GM23338 (cell line): Measurements from ENCODE around the gene TMEM201.

Experiments
- CREB1 ChIP-seq: fragments of 250-450 bp; sonication (Bioruptor Pico); IDR thresholded peaks from 2 replicates; pipeline ENCODE4 v1.5.0; 2020; ENCODE audit warnings: low read depth, mild to moderate bottlenecking, moderate library complexity
- ETS1 ChIP-seq: IDR thresholded peaks from 2 replicates; pipeline ENCODE4 v1.6.1; 2016; ENCODE audit warnings: antibody characterized with exemption
- EZH2 ChIP-seq: fragments of 200-600 bp; sonication (generic); IDR thresholded peaks from one replicate; pipeline ENCODE4 v1.8.0; 2017; ENCODE audit warnings: antibody characterized with exemption, mild to moderate bottlenecking, low read depth; ENCODE audit not compliant: unreplicated experiment
- EZH2phosphoT487 ChIP-seq: fragments of 200-600 bp; sonication (generic); IDR thresholded peaks from one replicate; pipeline ENCODE4 v1.8.1; 2018; ENCODE audit warnings: antibody characterized with exemption; ENCODE audit not compliant: unreplicated experiment
- JUNB ChIP-seq: IDR thresholded peaks from one replicate; pipeline ENCODE4 v1.6.1; 2016; ENCODE audit warnings: antibody characterized with exemption; ENCODE audit not compliant: unreplicated experiment
- NANOG ChIP-seq: IDR thresholded peaks from 2 replicates; pipeline ENCODE4 v1.6.1; 2016; ENCODE audit warnings: antibody characterized with exemption, borderline replicate concordance
- POLR2AphosphoS5 ChIP-seq: IDR thresholded peaks from 2 replicates; pipeline ENCODE4 v1.6.1; 2016; ENCODE audit warnings: antibody characterized with exemption, low read depth
- REST ChIP-seq: IDR thresholded peaks from one replicate; pipeline ENCODE4 v1.6.1; 2018; ENCODE audit warnings: antibody characterized with exemption; ENCODE audit not compliant: unreplicated experiment
- STAT1 ChIP-seq: IDR thresholded peaks from one replicate; pipeline ENCODE4 v1.6.1; 2016; ENCODE audit warnings: antibody characterized with exemption; ENCODE audit not compliant: unreplicated experiment
- ZNF114 ChIP-seq: fragments of 250-450 bp; sonication (Bioruptor Pico); IDR thresholded peaks from 2 replicates; pipeline ENCODE4 v1.5.0; 2020; ENCODE audit warnings: mild to moderate bottlenecking, moderate library complexity
- ZNF331 ChIP-seq: fragments of 250-450 bp; sonication (Bioruptor Pico); IDR thresholded peaks from 2 replicates; pipeline ENCODE4 v1.5.0; 2020; ENCODE audit warnings: low read depth, mild to moderate bottlenecking, moderate library complexity
- TF ChIP-seq, protein P1 (sequence below), 2 experiments: fragments of 200-600 bp in 1 of 2; sonication (generic) in 1 of 2; conservative IDR thresholded peaks; 2 replicates each; pipeline versions ENCODE4 v1.5.1 to v1.6.1; 2016 to 2017; ENCODE audit warnings: antibody characterized with exemption in 2 of 2, low read depth in 2 of 2, mild to moderate bottlenecking in 2 of 2, moderate library complexity in 1 of 2

- TF ChIP-seq, protein P1, sequence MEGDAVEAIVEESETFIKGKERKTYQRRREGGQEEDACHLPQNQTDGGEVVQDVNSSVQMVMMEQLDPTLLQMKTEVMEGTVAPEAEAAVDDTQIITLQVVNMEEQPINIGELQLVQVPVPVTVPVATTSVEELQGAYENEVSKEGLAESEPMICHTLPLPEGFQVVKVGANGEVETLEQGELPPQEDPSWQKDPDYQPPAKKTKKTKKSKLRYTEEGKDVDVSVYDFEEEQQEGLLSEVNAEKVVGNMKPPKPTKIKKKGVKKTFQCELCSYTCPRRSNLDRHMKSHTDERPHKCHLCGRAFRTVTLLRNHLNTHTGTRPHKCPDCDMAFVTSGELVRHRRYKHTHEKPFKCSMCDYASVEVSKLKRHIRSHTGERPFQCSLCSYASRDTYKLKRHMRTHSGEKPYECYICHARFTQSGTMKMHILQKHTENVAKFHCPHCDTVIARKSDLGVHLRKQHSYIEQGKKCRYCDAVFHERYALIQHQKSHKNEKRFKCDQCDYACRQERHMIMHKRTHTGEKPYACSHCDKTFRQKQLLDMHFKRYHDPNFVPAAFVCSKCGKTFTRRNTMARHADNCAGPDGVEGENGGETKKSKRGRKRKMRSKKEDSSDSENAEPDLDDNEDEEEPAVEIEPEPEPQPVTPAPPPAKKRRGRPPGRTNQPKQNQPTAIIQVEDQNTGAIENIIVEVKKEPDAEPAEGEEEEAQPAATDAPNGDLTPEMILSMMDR (conservative IDR thresholded peaks at IDR 0.05; ENCODE audit: low read depth in 2 of 2), result no peak
- no peak for TF ChIP-seq REST
- no peak for TF ChIP-seq EZH2
- no peak for TF ChIP-seq JUNB
- TF ChIP-seq CREB1, result no peak
- no peak for TF ChIP-seq POLR2AphosphoS5
- no peak for TF ChIP-seq EZH2phosphoT487
- TF ChIP-seq NANOG, result no peak
- no peak for TF ChIP-seq STAT1
- no peak for TF ChIP-seq ETS1
- no peak for TF ChIP-seq ZNF331
- TF ChIP-seq ZNF114 (CRISPR knock-in tag), result no peak
These were observed 15.3 kb downstream of the TMEM201 start for GRCh38 chr1:9603766-9604753.
